Mammary epithelial cell (primary cell): ENCODE results near the gene LRFN3.

Experiments
- CTCF ChIP-seq, 2 donors: IDR thresholded peaks in 1 of 2; conservative IDR thresholded peaks in 1 of 2; 2 replicates each; pipeline ENCODE4 v1.5.1; 2011 to 2012; ENCODE audit warnings: inconsistent platforms in 2 of 2, low read length in 2 of 2, mild to moderate bottlenecking in 2 of 2, control low read depth in 1 of 2, low read depth in 1 of 2; ENCODE audit not compliant: insufficient read depth in 1 of 2; ENCODE audit errors: extremely low read depth in 1 of 2
- EZH2 ChIP-seq: IDR thresholded peaks from 2 replicates; pipeline ENCODE4 v1.6.1; 2012; ENCODE audit warnings: low read length, inconsistent platforms, borderline replicate concordance

GRCh38 chr19:35973487-35973886 is 37.3 kb downstream of the LRFN3 start:
- TF ChIP-seq EZH2 (no peak), CTCF (conservative IDR thresholded peaks at IDR 0.05 in 1 of 2, IDR thresholded peaks at IDR 0.05 in 1 of 2; ENCODE audit: extremely low read depth in 1 of 2, insufficient read depth in 1 of 2, low read depth in 1 of 2, low read length in 2 of 2) (no peak)
